Measurements from ENCODE around the gene PTPN20.
"Not testable (repeated sequence)": the region's sequence is repeated elsewhere in the genome, so short reads cannot be mapped to it uniquely, and the experiment has no call there.

Gene PTPN20, protein sequence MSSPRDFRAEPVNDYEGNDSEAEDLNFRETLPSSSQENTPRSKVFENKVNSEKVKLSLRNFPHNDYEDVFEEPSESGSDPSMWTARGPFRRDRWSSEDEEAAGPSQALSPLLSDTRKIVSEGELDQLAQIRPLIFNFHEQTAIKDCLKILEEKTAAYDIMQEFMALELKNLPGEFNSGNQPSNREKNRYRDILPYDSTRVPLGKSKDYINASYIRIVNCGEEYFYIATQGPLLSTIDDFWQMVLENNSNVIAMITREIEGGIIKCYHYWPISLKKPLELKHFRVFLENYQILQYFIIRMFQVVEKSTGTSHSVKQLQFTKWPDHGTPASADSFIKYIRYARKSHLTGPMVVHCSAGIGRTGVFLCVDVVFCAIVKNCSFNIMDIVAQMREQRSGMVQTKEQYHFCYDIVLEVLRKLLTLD

DNA sequence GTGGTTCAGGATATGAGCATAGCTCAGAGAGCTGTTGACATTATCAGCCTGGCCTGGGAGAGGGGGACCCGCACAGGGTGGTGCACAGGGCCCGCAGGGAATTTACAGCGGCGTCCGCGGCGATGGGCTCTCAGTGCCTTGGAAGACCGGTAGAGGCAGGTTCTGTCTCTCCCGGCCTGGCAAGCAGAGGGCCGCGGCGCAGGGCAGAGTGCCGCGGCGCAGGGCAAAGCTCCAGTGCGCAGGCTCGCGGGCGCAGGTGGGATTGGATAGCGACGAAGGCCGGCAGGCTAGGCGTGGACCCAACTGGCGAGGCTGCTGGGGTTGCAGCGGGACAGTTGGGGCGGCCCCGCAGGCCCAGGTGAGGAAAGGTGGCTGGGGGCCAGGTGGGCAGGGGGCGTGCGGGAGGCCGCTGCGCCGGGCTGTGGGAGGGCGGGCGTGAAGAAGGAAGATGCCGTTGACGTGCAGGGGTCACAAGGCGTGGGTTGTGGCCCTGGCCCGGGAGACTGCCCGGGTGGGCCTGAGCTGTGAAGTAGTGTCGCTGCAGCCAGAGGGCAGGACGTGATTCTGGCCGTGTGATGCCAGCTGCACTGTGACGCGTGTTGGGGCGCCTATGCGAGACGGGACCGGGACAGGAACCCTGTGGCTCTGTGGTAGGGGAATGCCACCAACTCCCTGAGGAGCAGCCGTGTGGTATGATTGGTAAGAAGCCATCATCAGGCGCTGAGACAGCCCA is at the start of gene PTPN20:
TSS of gene PTPN20 (plus strand) at position 285 of the 733 bp plus-strand sequence. CDS start 21,072 bp downstream, outside the sequence.
- H3K4me3 ChIP-seq (ENCODE audit: low read depth in 1 of 2, low read length in 1 of 2); H3K9me3 ChIP-seq; H3K27ac ChIP-seq; H3K36me3 ChIP-seq; H3K4me1 ChIP-seq (ENCODE audit: control insufficient read depth in 1 of 2, insufficient read depth in 1 of 2, low read depth in 1 of 2, low read length in 1 of 2); H3K27me3 ChIP-seq: not testable (repeated sequence)

DNA sequence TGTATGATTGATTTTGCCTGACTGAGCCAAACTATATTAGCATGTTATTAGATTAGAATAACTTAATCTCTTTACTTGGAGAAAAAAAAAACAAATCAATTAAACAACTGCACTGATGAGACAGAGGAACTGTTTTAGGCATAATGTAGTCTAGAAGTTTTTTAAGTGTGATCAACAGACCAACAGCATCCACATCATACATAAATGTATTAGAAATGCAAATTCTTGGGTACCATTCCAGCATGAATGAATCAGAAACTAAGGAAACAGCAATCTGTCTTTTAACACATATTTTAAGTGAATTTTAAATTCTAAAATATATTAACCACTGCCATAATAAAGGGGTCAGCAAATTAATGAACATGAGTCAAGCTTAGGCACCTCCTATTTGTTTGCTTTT is 41.5 kb upstream of the PTPN20 start:
- not testable (repeated sequence) for H3K4me3 ChIP-seq (ENCODE audit: low read depth in 1 of 2, low read length in 1 of 2); H3K27ac ChIP-seq; H3K27me3 ChIP-seq; H3K4me1 ChIP-seq (ENCODE audit: control insufficient read depth in 1 of 2, insufficient read depth in 1 of 2, low read depth in 1 of 2, low read length in 1 of 2); H3K9me3 ChIP-seq; H3K36me3 ChIP-seq

DNA sequence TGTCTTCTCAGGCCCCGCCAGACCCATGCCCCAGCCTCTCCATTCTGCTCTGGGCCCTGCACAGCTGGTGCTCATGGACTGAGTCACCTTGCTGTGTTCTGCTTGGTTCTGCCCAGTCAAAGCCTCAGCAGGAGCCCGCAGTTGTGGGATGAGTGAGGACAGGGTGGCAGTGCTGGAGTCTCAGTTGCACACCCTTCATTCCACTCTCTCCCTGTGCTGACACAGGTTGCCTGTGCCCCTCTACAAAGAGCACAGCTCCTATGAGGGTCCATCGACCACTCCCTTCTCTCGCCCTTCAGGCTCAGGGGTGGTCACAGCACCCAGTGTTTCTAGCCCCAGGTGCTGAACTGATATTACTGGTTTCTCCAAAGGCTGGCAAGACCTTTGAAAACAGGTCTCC is 39.6 kb upstream of the PTPN20 start:
- H3K36me3 ChIP-seq; H3K4me3 ChIP-seq (ENCODE audit: low read depth in 1 of 2, low read length in 1 of 2); H3K27ac ChIP-seq; H3K27me3 ChIP-seq; H3K9me3 ChIP-seq; H3K4me1 ChIP-seq (ENCODE audit: control insufficient read depth in 1 of 2, insufficient read depth in 1 of 2, low read depth in 1 of 2, low read length in 1 of 2): not testable (repeated sequence)

DNA sequence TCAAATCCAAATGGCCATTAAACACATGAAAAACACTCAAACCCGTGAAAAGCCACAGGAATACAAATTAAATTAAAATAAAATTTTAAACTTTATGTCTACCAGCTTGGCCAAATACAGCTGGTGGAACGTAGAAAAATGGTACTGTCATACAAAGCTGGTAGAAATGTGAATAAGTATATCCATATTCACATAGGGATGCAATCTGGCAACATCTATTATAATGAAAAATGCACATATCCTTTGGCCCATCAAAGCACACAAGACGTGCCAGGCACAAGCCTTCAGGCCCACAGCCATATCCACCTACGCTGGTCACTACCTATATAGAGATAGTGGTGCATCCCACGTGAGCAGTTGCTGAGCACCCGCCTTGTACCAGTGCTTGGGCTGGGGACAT is 35.9 kb upstream of the PTPN20 start:
- not testable (repeated sequence) for H3K27me3 ChIP-seq; H3K4me3 ChIP-seq (ENCODE audit: low read depth in 1 of 2, low read length in 1 of 2); H3K27ac ChIP-seq; H3K9me3 ChIP-seq; H3K4me1 ChIP-seq (ENCODE audit: control insufficient read depth in 1 of 2, insufficient read depth in 1 of 2, low read depth in 1 of 2, low read length in 1 of 2); H3K36me3 ChIP-seq

DNA sequence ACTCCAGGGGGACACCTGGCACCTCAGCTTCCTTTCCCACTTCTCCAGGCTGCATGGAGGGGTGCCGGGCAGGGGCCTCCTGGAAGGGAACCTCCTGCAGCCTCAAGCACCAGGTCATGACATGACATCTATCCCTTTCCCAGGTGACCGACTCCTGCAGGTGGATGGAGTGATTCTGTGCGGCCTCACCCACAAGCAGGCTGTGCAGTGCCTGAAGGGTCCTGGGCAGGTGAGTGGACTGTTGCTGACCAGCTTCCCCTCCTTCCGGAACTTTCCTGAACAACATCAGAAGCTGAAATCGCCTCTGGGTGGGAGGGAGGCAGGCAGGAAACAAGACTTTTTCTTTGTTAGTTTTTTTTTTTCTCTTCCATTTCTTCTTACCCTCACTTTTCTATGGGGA is 34.5 kb upstream of the PTPN20 start:
- H3K4me3 ChIP-seq (ENCODE audit: low read depth in 1 of 2, low read length in 1 of 2); H3K4me1 ChIP-seq (ENCODE audit: control insufficient read depth in 1 of 2, insufficient read depth in 1 of 2, low read depth in 1 of 2, low read length in 1 of 2); H3K27ac ChIP-seq; H3K36me3 ChIP-seq; H3K27me3 ChIP-seq; H3K9me3 ChIP-seq: not testable (repeated sequence)

DNA sequence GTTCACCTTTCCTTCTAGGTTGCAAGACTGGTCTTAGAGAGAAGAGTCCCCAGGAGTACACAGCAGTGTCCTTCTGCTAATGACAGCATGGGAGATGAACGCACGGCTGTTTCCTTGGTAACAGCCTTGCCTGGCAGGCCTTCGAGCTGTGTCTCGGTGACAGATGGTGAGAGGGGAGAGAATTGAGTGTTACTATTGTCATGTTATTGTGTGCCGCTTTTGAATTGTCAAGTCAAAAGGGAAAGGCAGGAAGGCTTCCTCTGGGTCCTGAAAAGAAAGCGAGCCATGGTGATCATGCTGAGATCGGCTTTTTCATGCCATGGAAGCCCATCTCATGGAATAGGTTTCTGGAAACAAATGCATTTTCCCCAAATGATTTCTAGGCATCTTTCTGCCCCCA is 32.5 kb upstream of the PTPN20 start:
- not testable (repeated sequence) for H3K4me1 ChIP-seq (ENCODE audit: control insufficient read depth in 1 of 2, insufficient read depth in 1 of 2, low read depth in 1 of 2, low read length in 1 of 2); H3K36me3 ChIP-seq; H3K27me3 ChIP-seq; H3K4me3 ChIP-seq (ENCODE audit: low read depth in 1 of 2, low read length in 1 of 2); H3K9me3 ChIP-seq; H3K27ac ChIP-seq

DNA sequence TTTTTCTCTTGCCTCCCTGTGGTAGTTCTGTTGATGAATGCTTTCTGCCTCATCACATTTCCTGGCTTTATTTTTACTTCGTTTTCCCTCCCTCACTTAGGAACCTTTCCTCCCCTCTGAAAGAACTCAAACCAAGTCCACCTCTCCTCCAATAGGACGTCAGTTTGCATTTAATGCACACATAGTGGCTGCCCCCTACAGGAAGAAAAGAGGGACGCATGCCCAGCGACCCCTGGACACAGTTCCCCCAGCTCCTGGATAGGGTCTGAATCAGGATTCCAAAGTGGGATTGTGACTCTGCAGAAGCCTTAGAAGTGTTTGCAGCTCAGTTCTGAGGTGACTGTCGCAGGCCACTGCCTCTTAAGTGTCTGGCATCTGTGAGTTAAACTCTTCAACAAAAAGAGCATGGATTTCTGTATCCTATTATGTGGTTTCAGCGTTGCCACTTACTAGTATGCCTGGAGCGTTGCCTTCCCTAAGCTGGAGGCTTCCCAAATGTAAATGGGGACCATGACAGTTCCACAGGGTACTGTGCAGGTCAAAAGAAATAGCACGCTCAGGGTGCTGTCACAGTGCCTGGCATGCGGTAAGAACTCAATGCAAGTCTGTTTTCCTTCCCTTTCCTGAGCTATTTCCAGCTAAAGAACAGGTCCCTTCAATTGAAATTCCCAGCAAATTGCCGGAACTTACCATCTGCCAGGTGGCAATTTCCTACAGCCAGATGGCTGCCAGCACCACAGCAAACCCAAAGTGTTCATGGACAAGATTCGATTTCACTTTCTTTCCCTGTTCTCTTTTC is 20.2 kb upstream of the PTPN20 start:
- H3K27ac ChIP-seq; H3K27me3 ChIP-seq; H3K9me3 ChIP-seq; H3K36me3 ChIP-seq; H3K4me3 ChIP-seq (ENCODE audit: low read depth in 1 of 2, low read length in 1 of 2); H3K4me1 ChIP-seq (ENCODE audit: control insufficient read depth in 1 of 2, insufficient read depth in 1 of 2, low read depth in 1 of 2, low read length in 1 of 2): not testable (repeated sequence)

DNA sequence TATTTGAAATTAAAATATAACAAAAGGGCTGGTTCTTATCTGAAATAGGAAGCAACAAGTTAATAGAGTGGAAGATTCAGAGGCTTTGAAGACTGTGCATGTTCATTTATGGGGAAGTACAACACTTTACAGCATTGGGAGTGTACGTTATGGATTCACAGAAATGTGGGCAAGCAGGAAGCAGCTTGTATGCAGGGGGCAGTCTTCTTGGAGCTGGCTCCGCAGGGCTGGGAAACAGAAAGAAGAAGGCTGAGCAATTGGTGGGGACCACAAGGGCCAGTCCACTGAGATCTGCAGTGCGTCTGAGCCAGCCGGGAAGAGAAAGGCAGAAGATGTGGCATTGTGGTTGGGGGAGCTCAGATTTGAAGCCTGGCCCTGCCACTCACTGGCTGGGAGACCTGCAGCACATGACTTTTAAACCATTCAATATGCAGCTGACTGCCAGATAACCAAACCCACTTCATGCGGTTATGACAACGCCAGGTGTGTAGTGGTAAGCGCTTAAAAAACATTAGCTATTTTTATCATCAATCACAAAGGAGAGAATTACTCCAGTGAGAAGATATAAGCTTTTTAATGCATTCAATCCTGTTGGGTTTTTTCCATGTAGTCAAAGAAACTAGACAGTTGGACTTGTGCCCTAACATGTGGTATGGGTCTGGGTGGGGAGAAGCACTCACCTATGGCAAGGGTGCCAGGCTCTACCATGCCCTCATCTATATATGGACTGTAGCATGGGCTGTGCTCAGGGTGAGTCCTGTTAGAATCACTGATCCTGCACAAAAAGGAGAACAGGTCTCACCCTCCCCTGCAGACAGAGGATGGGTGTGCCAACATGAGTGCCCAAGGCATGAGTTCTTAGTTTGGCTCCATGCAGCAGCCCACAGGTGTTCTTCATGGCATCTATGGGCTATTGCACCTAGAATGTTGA is 14.2 kb upstream of the PTPN20 start:
- H3K4me3 ChIP-seq (ENCODE audit: low read depth in 1 of 2, low read length in 1 of 2); H3K27ac ChIP-seq; H3K4me1 ChIP-seq (ENCODE audit: control insufficient read depth in 1 of 2, insufficient read depth in 1 of 2, low read depth in 1 of 2, low read length in 1 of 2); H3K27me3 ChIP-seq; H3K36me3 ChIP-seq; H3K9me3 ChIP-seq: not testable (repeated sequence)

DNA sequence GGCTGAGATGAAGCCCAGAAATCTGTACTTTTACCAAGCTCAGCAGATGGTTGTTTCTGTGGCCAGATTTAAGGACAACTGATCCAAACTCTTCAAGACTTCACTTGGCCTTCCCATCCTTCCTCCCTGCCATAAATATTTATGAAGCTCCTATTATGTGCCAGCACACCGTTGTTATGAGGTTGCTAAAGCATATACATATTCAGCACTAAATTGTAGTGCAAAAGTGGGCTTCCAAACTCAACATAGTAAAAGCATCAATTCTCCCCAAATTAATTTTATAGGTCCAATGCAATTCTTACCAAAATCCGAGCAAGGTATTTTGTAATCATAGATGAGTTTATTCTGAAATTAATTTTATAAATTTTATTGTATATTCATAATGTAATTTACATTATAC is 10.0 kb upstream of the PTPN20 start:
- not testable (repeated sequence) for H3K27ac ChIP-seq; H3K4me3 ChIP-seq (ENCODE audit: low read depth in 1 of 2, low read length in 1 of 2); H3K4me1 ChIP-seq (ENCODE audit: control insufficient read depth in 1 of 2, insufficient read depth in 1 of 2, low read depth in 1 of 2, low read length in 1 of 2); H3K9me3 ChIP-seq; H3K27me3 ChIP-seq; H3K36me3 ChIP-seq

DNA sequence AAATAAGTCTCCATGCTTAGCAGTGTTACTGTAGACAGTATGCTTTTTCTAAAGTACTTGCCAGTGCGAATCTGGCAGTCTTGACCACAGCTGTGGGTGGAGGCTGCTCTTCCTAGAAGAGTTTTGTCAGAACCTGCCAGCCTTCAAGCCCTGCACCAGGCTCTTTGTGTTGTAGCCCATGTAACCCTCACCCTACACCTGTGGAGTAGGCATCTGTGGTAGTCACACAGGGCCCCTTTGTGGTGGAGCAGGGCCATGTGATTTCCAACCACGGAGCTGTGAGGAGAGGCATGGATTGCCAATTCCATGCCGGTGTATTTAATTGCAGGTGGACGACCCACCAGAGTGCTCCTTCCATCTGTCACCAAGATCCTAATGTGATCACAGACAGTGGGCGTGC is 7.4 kb upstream of the PTPN20 start:
- H3K4me3 ChIP-seq (ENCODE audit: low read depth in 1 of 2, low read length in 1 of 2), result not testable (repeated sequence)

DNA sequence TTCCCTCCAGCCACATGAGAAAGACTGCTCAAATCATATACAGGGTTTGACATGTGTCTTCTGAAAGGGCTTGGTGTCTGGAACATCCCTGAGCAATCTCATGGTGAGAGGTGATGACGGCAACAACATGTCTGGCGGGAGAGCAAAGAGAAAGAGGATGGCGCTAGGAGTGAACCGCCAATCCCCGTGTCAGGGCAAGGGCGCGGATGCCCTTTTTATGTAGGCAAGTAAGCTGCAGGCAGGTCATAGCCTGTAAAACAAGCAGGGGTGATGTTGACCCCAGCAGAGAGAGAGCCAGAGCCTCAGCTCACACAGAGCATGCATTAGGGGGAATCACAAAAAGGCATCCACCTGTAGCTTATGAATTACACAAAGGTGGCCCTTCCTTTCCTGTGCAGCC is 4.9 kb upstream of the PTPN20 start:
- H3K27me3 ChIP-seq; H3K9me3 ChIP-seq; H3K4me1 ChIP-seq (ENCODE audit: control insufficient read depth in 1 of 2, insufficient read depth in 1 of 2, low read depth in 1 of 2, low read length in 1 of 2); H3K4me3 ChIP-seq (ENCODE audit: low read depth in 1 of 2, low read length in 1 of 2); H3K36me3 ChIP-seq; H3K27ac ChIP-seq: not testable (repeated sequence)

More for the DNA sequence above, 7.4 kb upstream of the PTPN20 start:
- not testable (repeated sequence) for H3K27ac ChIP-seq; H3K9me3 ChIP-seq; H3K36me3 ChIP-seq; H3K27me3 ChIP-seq; H3K4me1 ChIP-seq (ENCODE audit: control insufficient read depth in 1 of 2, insufficient read depth in 1 of 2, low read depth in 1 of 2, low read length in 1 of 2)

DNA sequence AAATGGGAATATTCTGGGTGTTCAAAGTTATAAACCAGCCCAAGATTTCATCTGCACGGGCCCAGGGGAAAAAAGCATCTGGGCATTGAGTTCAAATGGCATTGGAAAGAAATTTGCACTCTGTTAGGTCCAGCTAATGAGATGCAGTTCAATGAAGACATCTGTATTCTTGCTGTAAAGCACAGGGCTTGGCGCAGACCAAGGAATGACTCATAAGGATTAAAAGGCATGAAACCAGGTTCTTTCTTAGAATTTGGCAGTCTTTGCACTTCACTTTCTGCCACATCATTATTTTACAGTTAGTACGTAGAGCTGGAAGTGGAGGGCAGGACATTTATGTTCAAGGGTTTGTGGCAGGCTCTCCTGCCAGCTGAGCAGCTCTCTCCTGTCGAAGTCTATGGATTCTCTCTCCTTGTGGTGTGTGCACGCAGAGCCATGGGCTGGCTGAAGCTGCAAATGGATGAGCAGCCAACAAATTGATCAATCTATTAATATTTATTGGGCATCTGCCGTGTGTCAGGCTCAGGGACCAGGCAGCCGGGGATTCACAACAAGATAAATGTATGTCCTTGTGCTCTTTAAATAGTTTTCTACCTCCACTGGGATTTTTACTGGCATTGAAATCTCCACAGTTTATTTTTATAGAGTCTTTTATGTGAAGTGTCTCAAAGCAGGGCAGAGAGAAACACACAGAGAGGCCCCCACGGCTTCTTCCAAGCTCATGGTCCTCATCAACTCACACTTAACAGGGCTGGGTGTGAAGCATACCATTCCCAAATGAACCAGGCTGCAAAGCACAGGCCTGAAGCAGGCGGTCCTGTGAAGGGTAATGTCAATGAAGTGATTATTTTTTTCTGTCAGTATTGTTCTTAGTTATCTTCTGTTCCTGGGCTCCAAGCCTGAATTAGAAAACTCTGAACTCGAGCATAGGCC is 3.8 kb upstream of the PTPN20 start:
- H3K36me3 ChIP-seq; H3K4me1 ChIP-seq (ENCODE audit: control insufficient read depth in 1 of 2, insufficient read depth in 1 of 2, low read depth in 1 of 2, low read length in 1 of 2); H3K4me3 ChIP-seq (ENCODE audit: low read depth in 1 of 2, low read length in 1 of 2); H3K27ac ChIP-seq; H3K9me3 ChIP-seq; H3K27me3 ChIP-seq: not testable (repeated sequence)
